H1 (cell line): Measurements from ENCODE around the gene SLC16A2. TPM values are rescaled to one million over a fixed set of nuclear protein-coding genes. Genes with fewer than 3 reads are reported as not detected.

Source experiments
- ATF3 ChIP-seq: IDR thresholded peaks from 2 replicates; pipeline ENCODE4 v1.6.1; 2011; ENCODE audit warnings: low read depth, mild to moderate bottlenecking, low read length; ENCODE audit not compliant: insufficient read depth
- CTCF ChIP-seq, 3 experiments: IDR thresholded peaks; 1 replicate in 2 of 3; 2 replicates in 1 of 3; pipeline versions ENCODE4 v1.5.1 to v1.6.1; 2011; ENCODE audit warnings: low read length in 3 of 3, mild to moderate bottlenecking in 3 of 3, inconsistent platforms in 2 of 3, low read depth in 1 of 3, moderate library complexity in 1 of 3; ENCODE audit not compliant: insufficient read depth in 1 of 3; ENCODE audit errors: control extremely low read depth in 1 of 3
- EZH2 ChIP-seq: fragments of 200-600 bp; sonication (generic); IDR thresholded peaks from 2 replicates; pipeline ENCODE4 v1.7.1; 2012; ENCODE audit warnings: low read depth, mild to moderate bottlenecking, moderate library complexity, low read length, inconsistent platforms; ENCODE audit not compliant: severe bottlenecking
- PHF8 ChIP-seq: fragments of 200-600 bp; sonication (generic); conservative IDR thresholded peaks from 2 replicates; pipeline ENCODE4 v1.7.1; 2012; ENCODE audit warnings: low read depth, mild to moderate bottlenecking, inconsistent platforms, low read length, moderate library complexity
- POU5F1 ChIP-seq: IDR thresholded peaks from 2 replicates; pipeline ENCODE4 v1.6.1; 2011; ENCODE audit warnings: low read depth, mild to moderate bottlenecking, low read length, moderate library complexity
- polyA plus RNA-seq, 7 experiments: library from polyadenylated mRNA; depleted of rRNA in 3 of 7; stranded (reverse) in 5 of 7; unstranded in 2 of 7; fragments of >200 nt in 5 of 7; fragments of 200-250 nt in 2 of 7; gene quantifications; 1 replicate in 5 of 7; 2 replicates in 1 of 7; 4 replicates in 1 of 7; pipeline versions ENCODE4 v1.2.1 to v1.2.3, GENCODE V29; 2011 to 2013; ENCODE audit warnings: missing spikeins in 2 of 7, mixed read lengths in 2 of 7
- total RNA-seq: library from RNA; stranded (reverse); fragmentation: NEBNext Ultra II Directional; extraction: Animal tissue kit (Norgen Biotek cat#: 25700); gene quantifications from 2 replicates; pipeline ENCODE4 v1.2.1, GENCODE V29; 2021

Gene SLC16A2
- total and polyA plus RNA-seq, 2 of the 8 experiments (the other 6 are each of a cell fraction or from before 2014, with no cell fraction given): 24.4 to 32.2 TPM

- TF ChIP-seq CTCF (IDR thresholded peaks at IDR 0.05; ENCODE audit: control extremely low read depth in 1 of 3, insufficient read depth in 1 of 3, low read depth in 1 of 3, low read length in 3 of 3) (no peak), PHF8 (no peak), EZH2 (no peak), POU5F1 (no peak), ATF3 (no peak)
Observed at GRCh38 chrX:74405973-74406489, 15.3 kb upstream of the SLC16A2 start (continued).
